IMR-90 (cell line): ENCODE results near the gene SMPDL3A. TPM values are rescaled to one million over a fixed set of nuclear protein-coding genes. Genes with fewer than 3 reads are reported as not detected.

Experiments used
- ATAC-seq: fragments of 200-7000 bp; cut with Tn5 transposase; 2 replicates; pipeline ENCODE4 v1.9.1; 2020; ENCODE audit warnings: low read depth, mild to moderate bottlenecking, moderate library complexity
- BruUV-seq: library from RNA; stranded (reverse); fragments of 400-500 nt; replicated peaks from 2 replicates; lab custom pipeline; 2021; lab: Mats Ljungman, UMichigan
- CTCF ChIA-PET: fragments of 300-600 bp; formaldehyde crosslinking; extraction: SDS; loops from one replicate; lab custom pipeline; 2021; ENCODE audit warnings: antibody characterized with exemption; lab: Yijun Ruan, JAX
- POLR2A ChIA-PET: fragments of 300-600 bp; sonication (Branson Sonifier 250); formaldehyde crosslinking; loops from one replicate; lab custom pipeline; 2022; ENCODE audit warnings: antibody characterized with exemption; ENCODE audit not compliant: unreplicated experiment; lab: Charles Lee
- DNase-seq: peaks from one replicate; pipeline ENCODE4 v3.0.0; 2013
- H2AFZ ChIP-seq: replicated peaks from 2 replicates; pipeline ENCODE3; 2013; ENCODE audit warnings: low read length, mild to moderate bottlenecking; ENCODE audit not compliant: poor library complexity
- H2AK5ac ChIP-seq: 2 replicates; pipeline ENCODE4 v1.6.1; 2013; ENCODE audit warnings: low read depth, low read length, inconsistent platforms
- H2AK9ac ChIP-seq: replicated peaks from 2 replicates; pipeline ENCODE3; 2013; ENCODE audit warnings: mild to moderate bottlenecking, low read depth, low read length, moderate library complexity; ENCODE audit not compliant: poor library complexity
- H2BK120ac ChIP-seq: 2 replicates; pipeline ENCODE4 v1.6.1; 2013; ENCODE audit warnings: low read depth, low read length, inconsistent platforms
- H2BK15ac ChIP-seq: 3 replicates; pipeline ENCODE4 v1.6.1; 2013; ENCODE audit warnings: low read depth, low read length, inconsistent platforms
- H2BK20ac ChIP-seq: 2 replicates; pipeline ENCODE4 v1.6.1; 2013; ENCODE audit warnings: low read depth, mild to moderate bottlenecking, inconsistent platforms, low read length, moderate library complexity
- H2BK5ac ChIP-seq: 2 replicates; pipeline ENCODE4 v1.6.1; 2013; ENCODE audit warnings: mild to moderate bottlenecking, low read depth, low read length, inconsistent platforms; ENCODE audit not compliant: poor library complexity, severe bottlenecking
- H3K14ac ChIP-seq: replicated peaks from 2 replicates; pipeline ENCODE4 v1.6.1; 2013; ENCODE audit warnings: low read depth, low read length, inconsistent platforms
- H3K18ac ChIP-seq: 2 replicates; pipeline ENCODE4 v1.6.1; 2013; ENCODE audit warnings: low read depth, low read length, control low read depth
- H3K23ac ChIP-seq: 2 replicates; pipeline ENCODE4 v1.6.1; 2013; ENCODE audit warnings: low read depth, low read length, inconsistent platforms
- H3K27ac ChIP-seq: 2 replicates; pipeline ENCODE4 v1.5.1; 2013; ENCODE audit warnings: mild to moderate bottlenecking, control low read depth, low read length; ENCODE audit not compliant: insufficient read depth
- H3K27me3 ChIP-seq: 2 replicates; pipeline ENCODE4 v1.6.1; 2013; ENCODE audit warnings: low read length; ENCODE audit not compliant: control insufficient read depth, insufficient read depth
- H3K36me3 ChIP-seq: 2 replicates; pipeline ENCODE4 v1.6.1; 2013; ENCODE audit warnings: low read length, mixed read lengths; ENCODE audit not compliant: control insufficient read depth, insufficient read depth
- H3K4ac ChIP-seq: 2 replicates; pipeline ENCODE4 v1.6.1; 2013; ENCODE audit warnings: low read depth, low read length, inconsistent platforms
- H3K4me1 ChIP-seq: 2 replicates; pipeline ENCODE4 v1.6.1; 2013; ENCODE audit warnings: low read length, mixed read lengths; ENCODE audit not compliant: control insufficient read depth, insufficient read depth
- H3K4me2 ChIP-seq: 2 replicates; pipeline ENCODE4 v1.6.1; 2013; ENCODE audit warnings: low read depth, mild to moderate bottlenecking, control low read depth, low read length, moderate library complexity
- H3K4me3 ChIP-seq: 2 replicates; pipeline ENCODE4 v1.5.1; 2013; ENCODE audit warnings: low read depth, mild to moderate bottlenecking, control low read depth, low read length, moderate library complexity; ENCODE audit not compliant: insufficient read depth
- H3K56ac ChIP-seq: 2 replicates; pipeline ENCODE4 v1.6.1; 2013; ENCODE audit warnings: low read length, inconsistent platforms; ENCODE audit not compliant: insufficient read depth; ENCODE audit errors: extremely low read depth
- H3K79me1 ChIP-seq, 2 experiments: 2 replicates each; pipeline ENCODE4 v1.6.1; 2013; ENCODE audit warnings: low read length in 2 of 2, inconsistent platforms in 1 of 2, low read depth in 1 of 2
- H3K9ac ChIP-seq: 2 replicates; pipeline ENCODE4 v1.6.1; 2013; ENCODE audit warnings: low read depth, low read length, control low read depth
- H3K9me1 ChIP-seq: 2 replicates; pipeline ENCODE4 v1.6.1; 2013; ENCODE audit warnings: low read length, inconsistent platforms; ENCODE audit not compliant: insufficient read depth
- H3K9me3 ChIP-seq: 2 replicates; pipeline ENCODE4 v1.6.1; 2013; ENCODE audit warnings: low read length; ENCODE audit not compliant: control insufficient read depth, insufficient read depth
- H4K20me1 ChIP-seq: 2 replicates; pipeline ENCODE4 v1.6.1; 2013; ENCODE audit warnings: low read length, inconsistent platforms; ENCODE audit not compliant: insufficient read depth
- H4K5ac ChIP-seq: 2 replicates; pipeline ENCODE4 v1.6.1; 2013; ENCODE audit warnings: mild to moderate bottlenecking, low read depth, low read length, control low read depth
- H4K8ac ChIP-seq, 2 experiments: 2 replicates each; pipeline ENCODE4 v1.6.1; 2013; ENCODE audit warnings: low read depth in 2 of 2, low read length in 2 of 2, control low read depth in 1 of 2, inconsistent platforms in 1 of 2
- H4K91ac ChIP-seq: 2 replicates; pipeline ENCODE4 v1.6.1; 2013; ENCODE audit warnings: low read depth, low read length, inconsistent platforms; ENCODE audit not compliant: insufficient read depth
- CHD1 ChIP-seq: IDR thresholded peaks from 2 replicates; pipeline ENCODE4 v1.6.1; 2012; ENCODE audit warnings: low read depth, low read length, improper control_type of control experiment
- CTCF ChIP-seq: conservative IDR thresholded peaks from 2 replicates; pipeline ENCODE4 v1.5.1; 2012; ENCODE audit warnings: mild to moderate bottlenecking, low read depth, low read length, improper control_type of control experiment
- FOS ChIP-seq: fragments of 150-350 bp; IDR thresholded peaks from 2 replicates; pipeline ENCODE4 v1.6.1; 2016; ENCODE audit warnings: low read depth, low read length
- MAZ ChIP-seq: IDR thresholded peaks from 2 replicates; pipeline ENCODE4 v1.6.1; 2012; ENCODE audit warnings: low read depth, mild to moderate bottlenecking, low read length, improper control_type of control experiment, moderate library complexity, borderline replicate concordance
- MXI1 ChIP-seq: IDR thresholded peaks from 2 replicates; pipeline ENCODE4 v1.6.1; 2012; ENCODE audit warnings: low read depth, mild to moderate bottlenecking, low read length, moderate library complexity, borderline replicate concordance
- NFE2L2 ChIP-seq: fragments of 150-350 bp; IDR thresholded peaks from 2 replicates; pipeline ENCODE4 v1.6.1; 2016; ENCODE audit warnings: low read depth, mild to moderate bottlenecking, low read length
- RAD21 ChIP-seq: IDR thresholded peaks from 2 replicates; pipeline ENCODE4 v1.6.1; 2012; ENCODE audit warnings: low read length, improper control_type of control experiment
- RFX5 ChIP-seq: IDR thresholded peaks from 2 replicates; pipeline ENCODE4 v1.8.0; 2012; ENCODE audit warnings: low read depth, mild to moderate bottlenecking, low read length, moderate library complexity
- SMC3 ChIP-seq: fragments of 150-350 bp; IDR thresholded peaks from 2 replicates; pipeline ENCODE4 v1.6.1; 2016; ENCODE audit warnings: low read depth, mild to moderate bottlenecking, antibody characterized with exemption, low read length, moderate library complexity
- WGBS, 2 experiments: methylation state at CpG; one replicate each; pipeline versions ENCODE4 v1.1.5 to v1.1.7; 2013; ENCODE audit warnings: missing lambda C conversion rate in 2 of 2; ENCODE audit not compliant: insufficient read length in 1 of 2; ENCODE audit errors: extremely low coverage in 2 of 2; 5-methylcytosine and 5-hydroxymethylcytosine counted together
- dilution Hi-C: fragments of 300-500 bp; cut with HindIII; formaldehyde crosslinking; loops from one replicate; pipeline ENCODE4 v1.14.3; 2018; ENCODE audit warnings: low sequenced_read_pairs; ENCODE audit not compliant: unreplicated experiment
- in situ Hi-C: fragments of 300-500 bp; cut with MboI; formaldehyde crosslinking; loops from 3 replicates; pipeline ENCODE4 v1.14.3; 2019; ENCODE audit warnings: low sequenced_read_pairs, inconsistent platforms, mixed read lengths
- intact Hi-C: fragments of 100-400 bp; cut with micrococcal nuclease; formaldehyde crosslinking; loops from 2 replicates; pipeline ENCODE4 v1.10.0; 2022
- polyA plus RNA-seq, 3 experiments: library from polyadenylated mRNA; depleted of rRNA; stranded (reverse); fragments of >200 nt; gene quantifications; 2 replicates each; pipeline ENCODE4 v1.2.3, GENCODE V29; 2012; ENCODE audit warnings: low replicate concordance in 1 of 3
- total RNA-seq: library from RNA; depleted of rRNA; stranded (reverse); fragments of >200 nt; gene quantifications from 2 replicates; pipeline ENCODE4 v1.2.3, GENCODE V29; 2012
- TF ChIP-seq, protein P1 (sequence below): fragments of 150-350 bp; IDR thresholded peaks from 2 replicates; pipeline ENCODE4 v1.6.1; 2017; ENCODE audit warnings: mild to moderate bottlenecking, antibody characterized with exemption, low read length, low read depth

The SMPDL3A gene
- total and polyA plus RNA-seq, 2 of the 4 experiments (the other 2 are of a cell fraction) = 9.9 to 14.2 TPM

- H3K56ac ChIP-seq = no peak overlapping the region
- H3K27me3 ChIP-seq = peaks cover 4% of the 10 kb centered on the region; the same call in 1 of the 2 replicates
- H2BK120ac ChIP-seq = no peak overlapping the region
- no peaks in the 10 kb centered on the region for H3K79me1 ChIP-seq
- H2BK5ac ChIP-seq = no peak overlapping the region
- dilution Hi-C loops (no loop called here), in situ Hi-C loops (no loop called here), intact Hi-C loops (no loop called here)
- no peak overlapping the region for H2BK15ac ChIP-seq
- no peak overlapping the region for H3K27ac ChIP-seq
- H3K36me3 ChIP-seq = no peaks in the 10 kb centered on the region
- no peak for TF ChIP-seq MXI1
- no peak for TF ChIP-seq SMC3
- no peak for TF ChIP-seq FOS
- no peak for TF ChIP-seq CTCF
- no peak for TF ChIP-seq NFE2L2
- no peak for TF ChIP-seq CHD1
- no peak for TF ChIP-seq RFX5
- no peak for TF ChIP-seq RAD21
- no peak for TF ChIP-seq MAZ
- TF ChIP-seq, protein P1, sequence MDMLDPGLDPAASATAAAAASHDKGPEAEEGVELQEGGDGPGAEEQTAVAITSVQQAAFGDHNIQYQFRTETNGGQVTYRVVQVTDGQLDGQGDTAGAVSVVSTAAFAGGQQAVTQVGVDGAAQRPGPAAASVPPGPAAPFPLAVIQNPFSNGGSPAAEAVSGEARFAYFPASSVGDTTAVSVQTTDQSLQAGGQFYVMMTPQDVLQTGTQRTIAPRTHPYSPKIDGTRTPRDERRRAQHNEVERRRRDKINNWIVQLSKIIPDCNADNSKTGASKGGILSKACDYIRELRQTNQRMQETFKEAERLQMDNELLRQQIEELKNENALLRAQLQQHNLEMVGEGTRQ = no peak
- POLR2A ChIA-PET = no interaction called here
- 60% methylated on average over 1 of the region's 13 CpGs; no CpG with 5 or more reads in 1 of the 2 experiments for WGBS, 2 experiments
- no peak overlapping the region for H3K18ac ChIP-seq
- H2AK5ac ChIP-seq = no peak overlapping the region
- no peaks in the 10 kb centered on the region for H3K4me1 ChIP-seq
- no peaks in the 10 kb centered on the region for H3K9me1 ChIP-seq
- H3K14ac ChIP-seq = no peak overlapping the region
- ATAC-seq (no peak), DNase-seq (no peak)
- H2BK20ac ChIP-seq = no peak overlapping the region
- no peak overlapping the region for H3K4me2 ChIP-seq
- CTCF ChIA-PET = no interaction called here
- no peak overlapping the region for H3K9ac ChIP-seq
- H3K9me3 ChIP-seq = no peaks in the 10 kb centered on the region
- no peak overlapping the region for H4K91ac ChIP-seq
- no peak overlapping the region for H3K4ac ChIP-seq
- no peak overlapping the region for H2AK9ac ChIP-seq
- no peak overlapping the region for H4K8ac ChIP-seq
- H2AFZ ChIP-seq = no peak overlapping the region
- no peaks in the 10 kb centered on the region for H4K20me1 ChIP-seq
- no TSS peak for BruUV-seq
- no peak overlapping the region for H3K23ac ChIP-seq
- H3K4me3 ChIP-seq = no peak overlapping the region
- no peak overlapping the region for H4K5ac ChIP-seq
Measured at GRCh38 chr6:122778985-122779661, 9.9 kb upstream of the SMPDL3A start.
